ENCODE results near the gene DNAJC3.

GRCh38 chr13:95652821-95653220 lies 24.1 kb upstream of the DNAJC3 start:
- TF ChIP-seq TCF12 (IDR thresholded peaks at IDR 0.05) = no peak
- TF ChIP-seq NFIC (IDR thresholded peaks at IDR 0.05; ENCODE audit: borderline replicate concordance) = no peak
- no peak for TF ChIP-seq CTCF (IDR thresholded peaks at IDR 0.05)
- TF ChIP-seq REST (IDR thresholded peaks at IDR 0.05; ENCODE audit: low read depth, low read length) = no peak
- no peak for TF ChIP-seq RCOR1 (IDR thresholded peaks at IDR 0.05; ENCODE audit: low read length)
- no peak for TF ChIP-seq POLR2AphosphoS5 (IDR thresholded peaks at IDR 0.05; ENCODE audit: low read depth, low read length)
- TF ChIP-seq JUND (IDR thresholded peaks at IDR 0.05) = no peak
- no peak for TF ChIP-seq IRF3 (IDR thresholded peaks at IDR 0.05; ENCODE audit: low read depth, low read length)
